Globus pallidus (tissue), 1 donor: ENCODE measurements around the gene DAGLB.

ENCODE experiments used
- DNase-seq: peaks from one replicate; pipeline ENCODE4 v3.0.0-alpha.2; 2015; ENCODE audit warnings: low spot score

The DAGLB gene

DNA sequence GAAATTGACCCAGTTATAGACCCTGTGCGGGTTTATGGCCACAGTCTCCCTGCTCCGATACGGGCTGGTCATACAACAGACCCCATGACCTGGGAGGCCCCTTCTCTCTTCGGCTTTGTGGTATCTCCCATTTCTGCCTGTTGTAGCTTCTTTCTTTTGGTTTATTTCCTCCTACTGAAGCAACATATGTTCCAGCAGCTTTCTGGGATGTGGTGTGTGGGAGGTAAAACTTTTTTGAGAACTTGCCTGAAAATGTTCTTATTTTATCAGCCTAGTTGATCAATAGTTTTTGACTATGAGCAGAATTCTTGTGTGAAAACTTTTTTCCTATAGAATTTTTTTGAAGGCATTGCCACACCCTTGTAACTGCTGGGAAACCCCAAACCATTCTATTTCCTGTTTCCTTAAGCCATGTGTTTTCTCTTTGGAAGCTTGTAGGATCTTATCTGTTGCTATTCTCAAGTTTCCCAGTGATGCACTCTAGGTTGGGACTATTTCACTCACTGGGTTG is 80.0 kb downstream of the DAGLB start:
- no peak for DNase-seq

DNA sequence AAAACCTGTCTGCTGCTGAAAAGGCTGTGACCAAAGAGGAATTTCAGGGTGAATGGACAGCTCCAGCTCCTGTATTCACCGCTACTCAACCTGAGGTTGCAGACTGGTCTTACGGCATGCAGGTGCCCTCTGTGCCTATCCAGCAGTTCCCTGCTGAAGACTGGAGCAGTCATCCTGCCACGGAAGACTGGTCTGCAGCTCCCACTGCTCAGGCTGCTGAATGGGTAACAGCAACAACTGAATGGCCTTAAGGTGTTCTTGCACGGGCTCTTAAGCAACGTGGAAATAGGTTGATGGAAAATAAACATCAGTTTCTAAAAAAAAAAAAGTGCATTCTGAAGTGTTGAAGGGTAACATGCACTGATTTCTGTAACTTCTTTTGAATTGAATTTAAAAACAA is 82.3 kb downstream of the DAGLB start:
- DNase-seq, result no peak

DNA sequence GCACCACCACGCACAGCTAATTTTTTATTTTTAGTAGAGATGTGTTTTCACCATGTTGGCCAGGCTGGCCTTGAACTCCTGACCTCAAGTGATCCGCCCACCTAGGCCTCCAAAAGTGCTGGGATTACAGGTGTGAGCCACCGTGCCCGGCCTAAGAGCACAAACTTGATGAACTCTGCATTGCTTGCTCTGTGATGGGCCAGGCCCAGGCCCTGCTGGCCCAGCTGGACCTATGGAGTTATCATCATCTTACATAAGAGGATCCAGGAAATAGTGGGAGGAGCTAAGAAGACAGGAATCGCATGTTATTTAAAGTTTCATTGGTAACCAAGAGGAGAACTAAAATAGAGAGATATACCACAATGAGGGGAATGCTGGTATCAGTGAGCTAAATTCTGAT is 86.9 kb downstream of the DAGLB start:
- DNase-seq, result no peak

DNA sequence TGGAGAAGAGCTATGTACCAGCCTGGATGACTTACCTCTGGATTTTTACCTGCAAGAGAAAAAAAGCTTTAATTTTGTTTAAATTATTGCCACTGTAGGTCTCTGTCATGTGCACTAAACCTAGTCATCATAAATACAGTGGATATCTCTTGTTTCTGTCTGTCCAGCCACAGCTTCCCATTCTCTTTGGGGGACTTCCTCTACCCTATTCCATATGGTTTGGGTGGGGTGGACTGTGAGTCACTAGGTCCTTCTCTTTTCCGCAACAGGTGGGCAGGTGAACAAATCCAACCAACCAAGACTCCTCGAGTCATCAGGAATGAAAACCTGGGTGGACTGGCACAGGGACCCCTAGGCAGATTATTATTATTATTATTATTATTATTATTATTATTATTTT is 88.0 kb downstream of the DAGLB start:
- DNase-seq, result no peak
